Measurements from ENCODE around the gene CHRNA4. TPM values are rescaled to one million over a fixed set of nuclear protein-coding genes. Genes with fewer than 3 reads are reported as not detected.

CHRNA4 gene
- total and polyA plus RNA-seq, 2 donors (not counting 3 experiments of a cell fraction or from before 2014, with no cell fraction given) = not detected

DNA sequence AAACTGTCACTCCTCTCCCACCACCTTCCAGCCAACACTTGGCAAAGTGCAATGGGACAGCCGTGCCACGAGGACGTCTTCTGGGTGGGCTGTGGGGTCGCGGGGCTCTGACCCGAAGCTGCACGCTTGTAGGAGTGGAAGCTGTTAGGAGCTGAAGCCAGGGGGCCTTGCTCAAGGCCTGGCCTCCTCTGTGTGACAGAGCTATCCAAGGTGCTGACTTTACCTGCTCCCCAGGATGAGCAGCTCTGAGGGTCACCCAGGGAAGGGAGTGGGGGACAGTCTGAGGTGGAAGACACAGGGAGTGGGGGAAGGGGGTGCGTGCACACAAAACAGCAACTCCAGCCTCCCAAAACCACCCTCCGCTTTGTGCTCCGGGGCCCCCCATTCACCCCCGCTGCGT, 17.5 kb upstream of the CHRNA4 start:
- ChIA-PET CTCF (interaction anchor here (1.1 to 2.9 kb wide), 5 partner anchors 10 to 156 kb away, joined by 3 to 28 read pairs (median 6); partner anchors contain the start of gene CHRNA4), POLR2A (no interaction called here)
- Histone ChIP-seq H4K20me1 (replicated peaks; ENCODE audit: control insufficient read depth, extremely low read depth, insufficient read depth, low read length) (no peaks in the 10 kb centered on the region), H3K4me1 (ENCODE audit: control insufficient read depth, extremely low read depth, insufficient read depth, low read length) (no peaks in the 10 kb centered on the region), H3K4me2 (ENCODE audit: insufficient read depth, low read length) (no peak overlapping the region), H3K9me3 (replicated peaks; ENCODE audit: control insufficient read depth, insufficient read depth, low read length) (no peaks in the 10 kb centered on the region), H3K79me2 (ENCODE audit: control insufficient read depth, insufficient read depth, low read length) (no peaks in the 10 kb centered on the region), H3K27ac (ENCODE audit: insufficient read depth, low read depth, low read length) (no peak overlapping the region), H3K4me3 (replicated peaks in 1 of 3; ENCODE audit: insufficient read depth in 1 of 3, low read depth in 1 of 3, low read length in 3 of 3) (no peak overlapping the region), H3K27me3 (ENCODE audit: control insufficient read depth in 2 of 2, insufficient read depth in 2 of 2, low read length in 2 of 2) (peaks cover 0 to 3% of the 10 kb centered on the region in 2 experiments), H3K9ac (replicated peaks; ENCODE audit: extremely low read depth, insufficient read depth, low read length) (no peak overlapping the region), H2AFZ (ENCODE audit: low read depth, low read length) (no peak overlapping the region), H3K9me1 (replicated peaks; ENCODE audit: control insufficient read depth, extremely low read depth, insufficient read depth, low read length) (no peaks in the 10 kb centered on the region), H3K36me3 (ENCODE audit: control insufficient read depth in 2 of 2, extremely low read depth in 1 of 2, insufficient read depth in 2 of 2, low read length in 2 of 2) (no peaks in the 10 kb centered on the region)
- FAIRE-seq = no peak
- dilution Hi-C loops (cut with MboI; ENCODE audit: extremely low pct_ligation_motif_present, low sequenced_read_pairs) = no loop called here
- BruUV-seq (replicated peaks) = no TSS peak
- TF ChIP-seq FOS (IDR thresholded peaks at IDR 0.05; ENCODE audit: borderline replicate concordance, insufficient read depth, low read length) (no peak), MYC (IDR thresholded peaks at IDR 0.05; ENCODE audit: low read depth, low read length) (no peak), CTCF (IDR thresholded peaks at IDR 0.05; ENCODE audit: extremely low read depth in 1 of 2, insufficient read depth in 1 of 2, low read depth in 1 of 2, low read length in 2 of 2) (no peak), GATA2 (IDR thresholded peaks at IDR 0.05; ENCODE audit: insufficient read depth, insufficient read length, low read depth, low read length) (no peak), POLR2A (IDR thresholded peaks at IDR 0.05; ENCODE audit: low read depth, low read length) (no peak), JUN (IDR thresholded peaks at IDR 0.05; ENCODE audit: borderline replicate concordance, insufficient read depth, insufficient read length, low read depth) (no peak), EZH2 (IDR thresholded peaks at IDR 0.05; ENCODE audit: borderline replicate concordance, low read depth, low read length, severe bottlenecking) (no peak), POLR2AphosphoS5 (IDR thresholded peaks at IDR 0.05; ENCODE audit: insufficient read depth, low read depth, low read length) (no peak), MAX (IDR thresholded peaks at IDR 0.05; ENCODE audit: insufficient read depth, insufficient read length) (no peak)
- no peak for DNase-seq (ENCODE audit: low read depth, low spot score)
- intact Hi-C loops (cut with micrococcal nuclease) = no loop called here

Data from endothelial cell of umbilical vein (primary cell).